OCI-LY7 (cell line): ENCODE measurements around the gene IFFO2. TPM values are rescaled to one million over a fixed set of nuclear protein-coding genes. Genes with fewer than 3 reads are reported as not detected.

ENCODE experiments used
- BruUV-seq: library from RNA; stranded (reverse); fragments of 400-500 nt; replicated peaks from 2 replicates; lab custom pipeline; 2021; lab: Mats Ljungman, UMichigan
- CTCF ChIA-PET: fragments of 300-600 bp; sonication (Branson Sonifier 250); formaldehyde crosslinking; loops from one replicate; lab custom pipeline; 2022; ENCODE audit warnings: antibody characterized with exemption; ENCODE audit not compliant: unreplicated experiment; lab: Charles Lee
- POLR2A ChIA-PET: fragments of 300-600 bp; sonication (Branson Sonifier 250); formaldehyde crosslinking; loops from one replicate; lab custom pipeline; 2022; ENCODE audit warnings: antibody characterized with exemption; lab: Charles Lee
- DNase-seq: peaks from one replicate; pipeline ENCODE4 v3.0.0-alpha.2; 2015; ENCODE audit warnings: low spot score
- H2AFZ ChIP-seq: fragments of 200-600 bp; sonication (generic), shearing (Covaris generic); 2 replicates; pipeline ENCODE4 v1.6.1; 2014; ENCODE audit warnings: mild to moderate bottlenecking, antibody characterized with exemption, low read length, moderate library complexity
- H3K27ac ChIP-seq: fragments of 200-600 bp; sonication (generic); 2 replicates; pipeline ENCODE4 v1.5.1; 2014; ENCODE audit warnings: mixed run types, low read depth, mild to moderate bottlenecking, moderate library complexity, low read length, inconsistent platforms; ENCODE audit not compliant: poor library complexity, severe bottlenecking
- H3K36me3 ChIP-seq: fragments of 200-600 bp; sonication (generic); 2 replicates; pipeline ENCODE4 v1.6.1; 2014; ENCODE audit warnings: mild to moderate bottlenecking, antibody characterized with exemption, low read length, moderate library complexity, mixed read lengths; ENCODE audit not compliant: insufficient read depth
- H3K4me1 ChIP-seq: fragments of 200-600 bp; sonication (generic); 2 replicates; pipeline ENCODE4 v1.5.1; 2014; ENCODE audit warnings: mild to moderate bottlenecking, low read length; ENCODE audit not compliant: insufficient read depth, poor library complexity, severe bottlenecking
- H3K4me2 ChIP-seq: fragments of 200-600 bp; sonication (generic); 2 replicates; pipeline ENCODE4 v1.6.1; 2014; ENCODE audit warnings: mild to moderate bottlenecking, low read length
- H3K4me3 ChIP-seq: fragments of 200-600 bp; sonication (generic); 2 replicates; pipeline ENCODE4 v1.5.1; 2014; ENCODE audit warnings: mild to moderate bottlenecking, low read depth, low read length; ENCODE audit not compliant: poor library complexity, severe bottlenecking
- H3K79me2 ChIP-seq: fragments of 200-600 bp; sonication (generic); 2 replicates; pipeline ENCODE4 v1.6.1; 2016; ENCODE audit warnings: low read depth, mild to moderate bottlenecking, low read length, moderate library complexity, mixed read lengths; ENCODE audit not compliant: insufficient read depth
- H3K9me2 ChIP-seq: fragments of 200-600 bp; sonication (generic); 2 replicates; pipeline ENCODE4 v1.6.1; 2016; ENCODE audit warnings: mild to moderate bottlenecking, low read length, mixed read lengths; ENCODE audit not compliant: insufficient read depth
- H3K9me3 ChIP-seq: fragments of 200-600 bp; sonication (generic); 2 replicates; pipeline ENCODE4 v1.6.1; 2014; ENCODE audit warnings: mild to moderate bottlenecking, mixed run types, low read length, mixed read lengths
- H4K20me1 ChIP-seq: fragments of 200-600 bp; sonication (generic); 2 replicates; pipeline ENCODE4 v1.6.1; 2014; ENCODE audit warnings: mild to moderate bottlenecking, antibody characterized with exemption, low read length, moderate library complexity, mixed read lengths; ENCODE audit not compliant: insufficient read depth
- CTCF ChIP-seq: fragments of 200-600 bp; sonication (generic); conservative IDR thresholded peaks from 2 replicates; pipeline ENCODE4 v1.5.1; 2014; ENCODE audit warnings: mild to moderate bottlenecking, antibody characterized with exemption, low read length, moderate library complexity, mixed read lengths
- EZH2phosphoT487 ChIP-seq: fragments of 200-600 bp; sonication (generic); IDR thresholded peaks from 2 replicates; pipeline ENCODE4 v1.6.1; 2018; ENCODE audit warnings: low read depth, borderline replicate concordance, mild to moderate bottlenecking, mixed run types, antibody characterized with exemption, low read length, moderate library complexity, mixed read lengths
- intact Hi-C: fragments of 100-400 bp; cut with micrococcal nuclease; formaldehyde crosslinking; loops from one replicate; pipeline ENCODE4 v1.10.0; 2022; ENCODE audit not compliant: unreplicated experiment
- total RNA-seq, 2 experiments: library from RNA; depleted of rRNA in 1 of 2; stranded (reverse); fragments of >200 nt in 1 of 2; shearing (Covaris generic) in 1 of 2; gene quantifications; 2 replicates each; pipeline ENCODE4 v1.2.3, GENCODE V29; 2014 to 2022

IFFO2 gene
- total RNA-seq, 2 experiments from 2014 or later, result 0.06 to 0.44 TPM

GRCh38 chr1:18879791-18880309 is 76.6 kb downstream of the IFFO2 start:
- Histone ChIP-seq H2AFZ (no peak overlapping the region), H3K36me3 (no peaks in the 10 kb centered on the region), H3K4me3 (no peak overlapping the region), H3K79me2 (no peaks in the 10 kb centered on the region), H3K27ac (no peak overlapping the region), H3K4me1 (no peaks in the 10 kb centered on the region), H3K9me3 (no peaks in the 10 kb centered on the region), H4K20me1 (no peaks in the 10 kb centered on the region), H3K9me2 (no peaks in the 10 kb centered on the region), H3K4me2 (no peak overlapping the region)
- CTCF ChIA-PET, result no interaction called here
- BruUV-seq, result no TSS peak
- DNase-seq, result no peak
- intact Hi-C loops, result loop anchor here (5.0 kb wide), 1 partner anchor 283 kb away; no protein-coding TSS in a partner anchor
- POLR2A ChIA-PET, result no interaction called here
- TF ChIP-seq EZH2phosphoT487 (no peak), CTCF (no peak)

GRCh38 chr1:18879215-18879790 is 77.2 kb downstream of the IFFO2 start:
- Histone ChIP-seq H3K79me2 (no peaks in the 10 kb centered on the region), H3K4me2 (no peak overlapping the region), H2AFZ (no peak overlapping the region), H3K4me1 (no peaks in the 10 kb centered on the region), H4K20me1 (no peaks in the 10 kb centered on the region), H3K9me3 (no peaks in the 10 kb centered on the region), H3K9me2 (no peaks in the 10 kb centered on the region), H3K27ac (no peak overlapping the region), H3K36me3 (no peaks in the 10 kb centered on the region), H3K4me3 (no peak overlapping the region)
- BruUV-seq, result no TSS peak
- no peak for TF ChIP-seq EZH2phosphoT487
- TF ChIP-seq CTCF, result no peak
- POLR2A ChIA-PET, result no interaction called here
- DNase-seq, result no peak
- CTCF ChIA-PET, result no interaction called here
- intact Hi-C loops, result loop anchor here (5.0 kb wide), 1 partner anchor 282 kb away; no protein-coding TSS in a partner anchor

GRCh38 chr1:18878538-18879214 is 77.8 kb downstream of the IFFO2 start:
- ChIA-PET POLR2A (no interaction called here), CTCF (no interaction called here)
- no peak overlapping the region for H3K4me3 ChIP-seq

More at GRCh38 chr1:18878538-18879214, 77.8 kb downstream of the IFFO2 start:
- Histone ChIP-seq H3K27ac (no peak overlapping the region), H3K4me2 (no peak overlapping the region), H3K79me2 (no peaks in the 10 kb centered on the region), H3K9me2 (no peaks in the 10 kb centered on the region), H2AFZ (no peak overlapping the region), H3K4me1 (no peaks in the 10 kb centered on the region), H3K9me3 (no peaks in the 10 kb centered on the region), H4K20me1 (no peaks in the 10 kb centered on the region), H3K36me3 (no peaks in the 10 kb centered on the region)
- BruUV-seq, result no TSS peak
- no peak for DNase-seq
- TF ChIP-seq EZH2phosphoT487, result no peak
- intact Hi-C loops, result loop anchor here (5.0 kb wide), 1 partner anchor 281 kb away; no protein-coding TSS in a partner anchor
